NAMALWA (cell line): ENCODE data around the gene IFT81.
"Not testable (repeated sequence)": the region's sequence is repeated elsewhere in the genome, so short reads cannot be mapped to it uniquely, and the experiment has no call there.

Experiments
- DNase-seq: peaks from one replicate; pipeline ENCODE4 v3.0.0-alpha.2; 2015; ENCODE audit warnings: low spot score

Gene IFT81

DNA sequence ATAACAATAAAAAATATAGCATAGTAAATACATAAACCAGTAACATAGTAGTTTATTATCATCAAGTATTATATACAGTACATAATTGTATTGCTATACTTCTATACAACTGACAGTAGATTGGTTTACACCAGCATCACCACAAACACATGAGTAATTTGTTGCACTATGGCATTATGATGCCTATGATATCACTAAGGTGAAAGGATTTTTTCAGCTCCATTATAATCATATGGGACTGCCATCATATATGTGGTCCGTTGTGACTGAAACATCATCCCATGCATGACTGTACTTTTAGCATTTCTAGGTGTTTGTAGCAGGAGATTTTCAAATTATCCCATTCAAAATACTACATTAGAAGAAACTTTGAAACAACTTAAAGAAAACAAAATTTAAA is 77.8 kb downstream of the IFT81 start:
- no peak for DNase-seq

DNA sequence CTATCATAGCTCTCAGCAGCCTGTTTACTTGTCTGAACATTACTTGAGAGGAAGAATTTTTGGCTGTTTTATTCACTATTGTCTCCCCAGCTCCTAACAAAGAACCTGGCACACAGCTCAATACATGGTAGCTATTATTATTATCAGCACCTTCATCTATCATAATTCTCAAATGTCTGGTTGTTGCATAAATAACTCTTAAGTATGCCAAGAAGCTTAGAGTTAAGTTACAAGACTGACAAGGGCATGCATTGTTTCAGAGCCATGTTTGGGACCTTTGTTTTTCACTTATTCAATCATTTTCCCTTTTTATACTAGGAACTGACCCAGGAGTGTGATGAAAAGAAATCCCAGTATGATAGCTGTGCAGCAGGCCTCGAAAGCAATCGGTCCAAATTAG is 79.4 kb downstream of the IFT81 start:
- no peak for DNase-seq

DNA sequence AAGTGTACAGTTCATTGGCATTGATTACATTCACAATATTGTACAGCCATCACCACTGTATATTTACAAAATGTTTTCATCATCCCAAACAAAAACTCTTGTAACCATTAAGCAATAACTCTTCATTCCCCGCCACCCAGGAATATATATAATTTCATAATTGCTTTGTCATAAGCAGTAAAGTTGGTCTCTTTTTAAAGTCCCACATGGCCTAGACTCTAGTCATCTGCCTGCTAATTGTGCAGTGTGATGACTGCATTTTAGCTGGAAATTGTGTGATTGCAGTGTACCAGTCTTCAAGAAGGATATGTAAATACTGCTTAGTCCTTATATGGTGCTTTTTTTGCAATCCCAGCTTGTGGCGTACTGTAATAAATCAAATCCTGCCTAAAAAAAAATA is 81.8 kb downstream of the IFT81 start:
- no peak for DNase-seq

DNA sequence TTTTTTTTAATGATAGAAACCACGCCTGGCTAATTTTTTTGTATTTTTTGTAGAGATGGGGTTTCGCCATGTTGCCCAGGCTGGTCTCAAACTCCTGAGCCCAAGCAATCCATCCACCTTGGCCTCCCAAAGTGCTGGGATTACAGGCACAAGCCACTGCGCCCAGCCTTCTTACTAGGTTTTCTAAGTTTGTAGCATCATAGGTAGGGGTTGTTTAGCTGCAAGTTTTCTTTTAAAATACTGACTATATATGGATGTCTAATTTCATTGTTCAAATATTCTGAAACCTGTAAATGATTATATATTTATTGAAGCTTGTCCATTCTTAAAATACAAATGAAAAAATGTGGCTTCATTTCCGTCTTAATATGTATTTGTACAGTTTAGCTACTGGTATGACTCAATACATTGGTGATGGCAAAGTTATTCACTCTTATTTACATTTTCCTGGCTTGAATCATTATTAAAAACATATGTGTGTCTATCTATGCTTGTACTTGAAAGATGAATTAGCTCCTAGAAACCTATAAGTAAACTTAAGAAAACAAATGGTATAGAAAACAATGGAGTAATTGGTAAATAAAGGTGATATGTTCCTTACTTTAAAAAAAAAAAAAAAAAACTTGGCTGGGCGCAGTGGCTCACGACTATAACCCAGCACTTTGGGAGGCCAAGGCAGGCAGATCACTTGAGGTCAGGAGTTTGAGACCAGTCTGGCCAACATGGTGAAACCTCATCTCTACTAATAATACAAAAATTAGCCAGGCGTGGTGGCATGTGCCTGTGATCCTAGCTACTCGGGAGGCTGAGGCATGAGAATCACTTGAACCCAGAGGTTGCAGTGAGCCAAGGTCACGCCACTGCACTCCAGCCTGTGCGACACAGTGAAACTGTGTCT is 87.7 kb downstream of the IFT81 start:
- DNase-seq, result not testable (repeated sequence)

DNA sequence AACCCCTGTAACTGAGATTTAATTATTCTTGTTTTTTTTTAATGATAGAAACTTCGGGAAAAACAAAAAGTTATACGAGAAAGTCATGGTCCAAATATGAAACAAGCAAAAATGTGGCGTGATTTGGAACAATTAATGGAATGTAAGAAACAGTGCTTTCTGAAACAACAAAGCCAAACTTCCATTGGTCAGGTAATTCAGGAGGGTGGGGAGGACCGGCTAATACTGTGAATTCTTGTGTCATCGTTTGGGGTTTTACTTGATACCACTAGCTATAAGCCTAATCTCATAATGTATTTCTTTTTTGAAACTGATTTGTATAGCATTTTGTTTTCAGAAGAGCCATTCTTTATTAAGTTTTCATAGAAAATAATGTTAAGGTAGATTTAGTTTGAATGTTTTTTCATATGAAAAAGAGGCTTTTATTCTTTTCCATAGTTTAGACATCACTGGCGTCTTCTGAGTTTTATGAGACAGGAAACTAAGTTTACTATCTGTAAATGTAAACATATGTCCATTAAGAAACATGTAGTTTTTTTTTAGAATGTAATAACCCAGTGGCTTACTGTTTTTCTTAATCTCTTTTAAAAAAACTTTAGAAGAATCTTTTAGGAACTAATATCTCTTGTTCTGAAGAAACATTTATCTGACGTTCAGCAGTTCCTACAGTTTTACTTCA is 94.0 kb downstream of the IFT81 start:
- DNase-seq, result no peak

DNA sequence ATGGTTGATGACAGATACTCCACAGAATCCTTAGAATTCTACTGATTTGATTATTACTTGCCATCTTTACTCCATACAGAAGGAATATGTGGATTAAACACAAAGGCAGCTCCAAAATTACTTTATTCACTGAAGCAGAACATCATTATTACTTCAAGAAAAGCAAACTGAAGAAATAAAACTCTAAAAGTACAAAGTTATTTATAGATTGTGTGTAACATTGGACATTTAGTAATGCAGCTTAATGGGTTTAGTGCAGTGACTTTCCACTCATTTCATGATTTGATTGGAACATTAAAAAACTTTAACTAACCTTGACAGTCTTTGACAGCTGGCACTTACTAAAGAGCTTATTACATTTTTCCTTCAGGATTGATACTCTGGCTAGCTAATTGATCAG is 97.9 kb downstream of the IFT81 start:
- no peak for DNase-seq

DNA sequence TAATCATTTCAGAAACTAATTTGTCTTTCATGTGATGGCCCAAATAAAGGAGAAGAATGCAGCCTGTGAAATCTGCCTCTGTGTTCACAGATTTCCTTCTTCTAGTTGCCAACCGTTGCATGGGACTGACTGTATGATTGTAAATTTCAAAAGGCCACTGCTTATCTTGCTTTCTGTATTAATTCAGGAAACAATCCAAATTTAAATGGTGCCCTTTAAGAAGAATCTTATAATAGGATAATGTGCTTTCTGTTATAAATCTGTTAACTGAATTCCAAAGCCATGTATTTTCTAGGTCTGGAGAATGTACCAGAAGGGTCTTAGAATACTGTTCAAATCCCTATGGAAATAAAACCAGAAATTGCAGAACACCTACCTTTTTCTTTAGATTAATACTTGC is 98.3 kb downstream of the IFT81 start:
- DNase-seq, result no peak

DNA sequence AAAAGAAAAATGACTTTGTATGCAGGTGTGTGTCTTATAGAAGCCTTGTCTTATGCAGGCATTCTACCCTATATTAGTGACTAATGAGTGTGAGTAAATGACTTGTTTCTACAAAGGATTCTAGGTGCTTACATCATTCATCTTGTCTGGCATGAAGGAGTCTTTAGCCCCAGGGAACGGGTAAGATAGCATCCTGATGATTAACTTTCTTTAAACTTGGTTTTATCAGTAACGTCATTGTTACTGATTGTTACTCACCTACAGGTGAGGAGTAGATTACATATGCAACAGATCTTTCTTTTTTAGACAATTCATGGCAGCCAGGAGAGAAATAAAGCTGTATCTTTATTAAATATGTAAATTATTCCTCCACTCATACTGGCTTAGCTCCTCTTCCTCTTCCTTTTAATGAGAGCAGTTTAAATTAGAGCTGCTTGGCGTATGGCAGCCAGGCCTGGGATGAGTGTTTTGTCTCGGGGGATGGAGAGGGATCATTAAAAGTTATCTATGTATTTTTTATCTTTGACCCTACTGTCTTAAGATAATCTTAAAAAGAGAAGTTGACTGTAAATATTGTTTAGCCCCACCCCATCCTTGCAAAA is 99.7 kb downstream of the IFT81 start:
- no peak for DNase-seq

DNA sequence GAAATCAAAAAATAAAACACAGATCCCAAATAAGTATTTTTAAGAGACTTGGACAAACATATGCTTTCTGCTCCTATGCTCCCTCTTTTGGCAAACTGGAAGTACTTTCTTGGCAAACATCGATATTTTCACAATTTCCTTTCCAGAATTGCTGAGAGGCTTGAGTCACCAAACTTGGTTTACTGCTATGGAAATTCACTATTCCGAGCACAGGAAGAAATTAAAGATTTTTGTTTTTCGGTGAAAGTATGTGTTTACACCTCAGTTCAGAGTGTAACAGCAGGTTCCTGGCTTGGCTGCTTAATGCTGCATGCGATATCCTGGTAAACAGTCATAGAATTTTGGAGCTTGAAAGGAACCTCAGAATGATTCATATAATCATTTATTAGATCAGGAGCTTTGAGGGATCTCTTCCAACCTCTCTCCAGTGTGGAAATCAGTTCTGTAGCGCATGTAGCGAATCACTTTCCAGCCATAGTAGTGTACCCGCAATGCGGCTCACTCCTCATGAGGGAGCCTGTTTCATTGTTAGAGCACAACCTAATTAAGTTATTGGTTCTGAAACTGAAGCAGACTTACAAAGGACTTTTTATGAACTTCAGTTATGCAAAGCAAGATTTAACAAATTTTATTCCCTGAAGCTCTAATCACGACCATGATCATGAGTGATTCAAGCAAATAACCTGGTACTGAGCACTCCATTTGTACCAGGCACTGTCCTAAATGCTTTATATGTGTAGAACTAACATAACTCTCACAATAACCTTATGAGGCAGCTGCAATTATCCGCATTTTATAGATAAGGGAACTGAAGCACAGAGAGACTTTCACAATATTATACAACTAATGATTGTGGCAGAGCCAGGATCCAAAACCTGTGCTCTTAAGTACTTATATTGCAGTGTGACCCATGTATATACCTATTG is 100.5 kb downstream of the IFT81 start:
- DNase-seq, result no peak

DNA sequence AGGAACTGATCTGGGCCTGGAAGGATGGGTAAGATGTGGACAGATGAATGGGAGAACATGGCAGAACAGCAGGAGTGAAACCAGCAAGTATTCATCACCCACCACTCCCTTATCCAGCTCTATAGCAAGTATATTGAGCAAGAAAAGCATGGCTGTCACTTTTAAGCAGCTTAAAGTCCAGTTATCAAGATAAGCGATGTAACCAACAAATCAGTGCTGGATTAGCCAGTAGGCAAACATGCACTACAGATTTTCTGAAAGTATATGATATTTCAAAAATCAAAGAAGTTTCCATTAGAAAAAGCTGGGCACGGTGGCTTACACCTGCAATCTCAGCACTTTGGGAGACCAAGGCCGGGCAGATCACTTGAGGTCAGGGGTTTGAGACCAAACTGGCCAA is 103.0 kb downstream of the IFT81 start:
- DNase-seq, result no peak

DNA sequence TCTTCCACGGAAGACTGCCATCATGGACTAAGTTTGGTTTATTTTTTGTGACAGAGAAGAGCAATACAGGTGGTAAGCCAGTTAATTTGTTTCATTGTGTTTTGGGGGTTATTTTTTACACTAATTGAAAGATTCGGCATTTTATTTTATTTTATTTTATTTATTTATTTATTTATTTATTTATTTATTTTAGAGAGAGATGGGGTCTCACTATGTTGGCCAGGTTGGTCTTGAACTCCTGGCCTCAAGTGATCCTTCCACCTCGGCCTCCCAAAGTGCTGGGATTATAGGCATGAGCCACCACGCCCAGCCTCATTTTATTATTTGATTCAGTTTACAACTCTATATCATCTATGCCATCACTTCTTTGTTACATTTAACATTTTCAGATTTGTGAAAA is 104.2 kb downstream of the IFT81 start:
- DNase-seq, result not testable (repeated sequence)

DNA sequence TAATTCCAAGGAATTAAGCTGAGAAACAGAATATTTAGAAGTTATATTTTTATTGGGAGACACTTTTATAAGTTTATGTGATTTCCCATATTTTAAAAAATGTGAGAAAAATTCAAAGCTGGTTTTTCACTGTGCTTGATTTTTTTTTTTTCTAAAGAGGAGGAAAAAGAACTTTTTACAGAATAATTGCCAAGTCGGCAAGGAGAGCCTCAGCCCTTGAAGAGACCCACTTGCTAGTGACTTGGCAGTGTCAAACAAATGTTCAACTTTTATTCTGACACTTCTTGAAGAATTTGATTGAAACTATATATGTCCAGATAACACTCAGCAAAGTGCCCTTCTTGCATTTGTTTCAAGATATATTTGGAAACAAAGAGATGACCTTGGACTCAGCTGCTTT is 104.6 kb downstream of the IFT81 start:
- DNase-seq, result no peak

DNA sequence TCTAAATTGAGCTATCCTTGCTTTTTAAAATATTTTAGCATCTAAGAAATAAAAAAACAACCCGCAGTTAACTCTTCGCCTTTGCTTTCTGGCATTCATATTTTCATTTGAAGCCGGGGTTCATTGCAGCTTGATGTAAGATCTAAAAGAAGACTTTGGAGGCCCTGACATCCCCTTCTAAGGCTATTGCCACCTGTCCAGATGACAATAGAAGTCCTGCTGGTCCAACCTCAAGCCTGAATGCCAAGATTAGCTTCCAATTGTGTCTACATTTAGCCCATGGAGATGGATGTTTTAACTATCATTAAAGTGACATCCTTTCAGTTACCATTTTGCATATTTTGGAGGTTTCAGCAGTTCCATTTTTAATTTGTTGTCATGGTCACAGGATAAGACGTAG is 105.3 kb downstream of the IFT81 start:
- no peak for DNase-seq

DNA sequence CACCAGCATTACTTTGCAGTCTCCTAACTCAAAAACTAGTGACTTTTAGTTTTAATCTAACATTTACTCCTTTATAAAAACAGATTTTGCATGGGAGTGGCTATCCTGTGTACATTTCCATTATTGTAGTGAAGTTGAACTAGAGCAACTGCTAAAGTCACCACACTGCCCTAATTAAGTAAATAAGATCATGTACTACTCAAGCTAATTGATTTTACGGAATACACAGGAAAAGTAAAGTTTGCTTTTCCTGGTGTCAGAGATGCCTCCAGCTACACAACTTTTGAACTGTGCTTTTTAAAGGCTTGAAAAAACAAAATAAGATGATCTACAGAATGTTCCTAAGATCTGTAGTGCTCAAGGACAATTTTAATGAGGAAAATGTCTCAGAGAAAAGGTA is 106.5 kb downstream of the IFT81 start:
- no peak for DNase-seq

DNA sequence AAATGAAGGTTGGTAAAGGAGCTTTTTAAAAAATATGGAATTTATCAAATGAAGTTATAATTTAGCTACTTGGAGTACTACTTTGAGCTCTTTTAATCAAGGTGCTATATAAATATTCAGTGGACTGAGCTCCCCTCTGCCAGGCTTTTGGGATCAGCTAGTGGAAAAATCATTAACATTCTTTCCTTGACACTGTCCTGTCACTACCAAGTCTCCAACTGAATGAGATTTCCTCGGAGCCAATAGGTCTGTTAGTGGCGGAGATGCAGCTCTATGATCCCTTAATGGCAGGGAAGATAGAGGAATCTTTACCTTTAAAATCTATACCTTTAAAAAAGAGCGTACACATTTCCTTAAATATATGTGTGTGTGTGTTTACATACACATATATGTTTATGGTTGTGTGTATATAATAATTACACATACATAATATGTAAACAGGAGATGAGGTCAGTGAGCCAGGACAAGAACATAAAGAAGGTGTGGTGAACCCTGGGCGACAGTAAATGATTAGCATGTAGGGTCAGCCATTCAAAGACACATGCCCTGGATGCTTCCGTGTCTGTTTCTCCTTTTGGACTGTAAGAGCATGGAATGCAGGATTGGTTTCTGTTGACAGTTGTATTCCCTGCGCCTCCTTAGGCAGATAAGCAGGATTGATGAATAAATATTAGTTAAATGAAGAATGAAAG is 109.2 kb downstream of the IFT81 start:
- no peak for DNase-seq

DNA sequence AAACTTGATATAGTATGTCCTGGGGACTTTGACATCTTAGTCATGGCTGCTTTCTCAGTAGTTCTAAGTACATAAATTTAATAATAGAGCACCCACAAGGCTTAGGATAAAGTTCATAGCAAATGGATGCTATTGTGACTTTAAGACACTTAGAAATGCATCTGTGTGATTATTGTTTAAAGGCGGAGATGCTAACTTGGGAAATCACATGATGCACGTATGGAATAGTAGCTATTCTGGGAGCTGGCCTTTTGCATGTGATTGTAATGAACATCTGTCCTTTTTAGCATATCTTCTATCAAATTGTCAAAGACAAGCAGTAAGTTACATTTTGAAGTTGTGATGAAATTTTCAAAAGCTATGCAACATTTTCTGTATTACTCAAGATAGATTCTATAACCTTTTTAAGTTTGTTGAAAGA is 110.2 kb downstream of the IFT81 start:
- DNase-seq, result peak; percentile 26

DNA sequence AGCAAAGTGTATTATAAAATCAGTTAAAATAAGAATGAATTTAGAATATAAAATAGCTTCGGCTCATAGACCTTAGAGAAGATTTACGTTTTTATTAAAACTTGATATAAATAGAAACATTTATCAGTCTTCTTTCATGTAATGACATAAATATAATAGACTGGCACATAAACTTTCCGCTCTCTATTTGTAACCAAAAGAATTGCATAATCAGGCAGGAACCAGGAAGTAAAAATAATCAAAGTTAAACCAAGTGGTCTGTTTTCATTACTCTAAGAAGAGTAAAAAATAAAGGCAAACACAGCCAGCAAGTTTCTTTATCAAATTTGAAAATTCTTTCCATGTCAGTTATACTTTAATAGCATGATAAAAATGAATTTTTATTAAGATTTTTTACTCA is 110.6 kb downstream of the IFT81 start:
- peak; percentile 32 for DNase-seq

DNA sequence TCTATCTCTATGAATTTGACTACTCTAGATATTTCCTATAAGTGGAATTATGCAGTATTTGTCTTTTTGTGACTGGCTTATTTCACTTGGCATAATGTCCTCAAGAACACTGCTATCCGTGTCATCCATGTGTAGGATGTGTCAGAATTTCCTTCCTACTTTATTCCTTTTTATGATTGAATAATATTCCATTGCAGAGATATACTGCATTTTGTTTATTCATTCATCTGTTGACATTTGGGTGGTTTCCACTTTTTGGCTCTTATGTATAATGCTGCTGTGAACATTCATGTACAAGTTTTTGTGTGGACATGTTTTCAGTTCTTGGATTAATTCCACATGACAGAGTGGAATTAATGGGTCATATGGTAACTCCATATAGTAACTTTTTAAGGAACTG is 111.2 kb downstream of the IFT81 start:
- DNase-seq, result no peak

DNA sequence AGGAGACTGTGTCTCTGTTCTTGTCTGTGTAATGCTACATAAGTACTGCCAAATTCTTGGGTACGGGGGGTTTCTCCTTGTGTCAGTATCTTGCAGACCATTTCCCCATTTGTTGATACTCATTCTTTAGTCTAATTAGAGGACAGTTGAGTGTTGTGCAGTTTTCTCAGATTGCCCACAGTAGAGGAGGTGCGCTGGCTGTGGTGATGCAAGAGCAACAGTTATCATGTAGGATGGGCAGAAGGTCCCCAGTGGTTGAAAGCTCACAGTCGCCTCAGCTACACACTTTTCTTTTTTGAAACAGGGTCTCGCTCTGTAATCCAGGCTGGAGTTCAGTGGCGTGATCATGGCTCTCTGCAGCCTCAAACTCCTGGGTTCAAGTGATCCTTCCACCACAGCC is 119.1 kb downstream of the IFT81 start:
- DNase-seq, result no peak

DNA sequence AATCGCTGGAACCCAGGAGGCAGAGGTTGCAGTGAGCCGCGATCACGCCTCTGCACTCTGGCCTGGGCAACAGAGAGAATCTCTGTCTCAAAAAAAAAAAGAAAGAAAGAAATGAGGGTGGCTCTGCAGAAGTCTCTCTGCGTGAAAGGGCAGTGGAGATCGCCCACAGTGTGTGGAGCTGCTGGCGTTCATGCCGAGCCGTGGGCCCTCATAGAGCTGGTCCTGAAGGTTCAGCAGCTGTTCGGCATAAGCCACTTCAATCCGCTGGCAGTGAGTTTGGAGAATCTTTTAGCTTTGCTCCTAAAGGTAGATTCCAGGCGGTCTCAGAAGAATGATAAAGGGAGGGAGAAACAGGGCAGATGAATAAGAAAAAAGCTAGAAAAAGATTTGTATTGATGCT is 120.2 kb downstream of the IFT81 start:
- DNase-seq, result no peak

DNA sequence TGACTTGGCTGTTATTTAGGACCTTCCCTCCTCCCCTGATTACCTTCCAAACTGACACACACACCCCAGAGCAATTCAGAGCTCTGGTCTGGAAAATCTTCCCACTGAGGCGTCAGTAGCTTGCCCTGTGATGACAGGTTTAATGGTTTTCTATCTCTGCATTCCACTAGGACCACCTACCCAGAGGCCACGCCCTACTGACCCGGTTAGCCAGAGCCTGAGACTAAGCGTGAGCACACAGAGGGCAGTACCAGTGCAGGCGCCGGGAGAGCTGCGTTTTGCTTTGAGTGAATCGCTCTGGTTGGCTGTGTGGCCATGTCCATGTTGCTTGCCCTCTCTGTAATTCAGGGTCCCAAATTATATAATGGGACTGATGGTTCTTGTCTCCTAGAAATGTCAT is 120.7 kb downstream of the IFT81 start:
- no peak for DNase-seq

DNA sequence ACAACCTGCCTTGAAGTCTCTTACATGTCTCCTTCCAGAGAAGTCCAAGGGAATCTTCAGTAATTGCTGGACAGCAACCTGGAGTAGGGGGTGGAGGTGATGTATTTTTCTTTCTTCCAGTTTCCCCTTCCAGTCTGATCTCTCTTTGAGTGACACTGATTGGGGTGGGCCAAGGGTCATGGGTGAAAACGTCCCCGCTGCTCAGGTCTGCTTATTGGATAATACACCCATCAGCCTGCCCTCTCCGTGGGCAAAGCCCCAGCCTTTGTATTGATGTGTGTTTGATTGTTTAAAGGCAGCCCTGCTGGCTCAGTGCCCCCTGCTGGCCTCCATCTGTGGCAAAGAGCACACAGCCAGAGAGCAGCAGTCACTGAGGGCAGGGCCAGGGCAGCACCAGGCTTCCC is 121.2 kb downstream of the IFT81 start:
- peak; percentile 72 for DNase-seq
